IPS-20b (cell line): ENCODE measurements around the gene NR2F1.

Experiments used
- H3K27ac ChIP-seq: one replicate; pipeline ENCODE4 v1.5.1; 2013; ENCODE audit warnings: low read length
- H3K27me3 ChIP-seq: 2 replicates; pipeline ENCODE4 v1.6.1; 2013; ENCODE audit warnings: mild to moderate bottlenecking, low read length, inconsistent platforms; ENCODE audit not compliant: insufficient read depth
- H3K36me3 ChIP-seq: 2 replicates; pipeline ENCODE4 v1.6.1; 2013; ENCODE audit warnings: low read depth, mild to moderate bottlenecking, inconsistent platforms, low read length, moderate library complexity; ENCODE audit not compliant: insufficient read depth
- H3K4me1 ChIP-seq: 2 replicates; pipeline ENCODE4 v1.6.1; 2013; ENCODE audit warnings: mild to moderate bottlenecking, control low read depth, inconsistent platforms, low read length, moderate library complexity; ENCODE audit not compliant: insufficient read depth
- H3K4me3 ChIP-seq: 2 replicates; pipeline ENCODE4 v1.5.1; 2013; ENCODE audit warnings: mild to moderate bottlenecking, low read length, inconsistent platforms
- H3K9ac ChIP-seq: 2 replicates; pipeline ENCODE4 v1.6.1; 2013; ENCODE audit warnings: low read depth, mild to moderate bottlenecking, inconsistent platforms, low read length, moderate library complexity
- H3K9me3 ChIP-seq: 2 replicates; pipeline ENCODE4 v1.6.1; 2013; ENCODE audit warnings: mild to moderate bottlenecking, low read depth, low read length, inconsistent platforms; ENCODE audit not compliant: insufficient read depth

The NR2F1 gene

GRCh38 chr5:93587597-93588351 lies 4.8 kb downstream of the NR2F1 start:
- Histone ChIP-seq H3K4me1 (no peaks in the 10 kb centered on the region), H3K27ac (no peak overlapping the region), H3K36me3 (no peaks in the 10 kb centered on the region), H3K4me3 (peak overlapping the region; percentile 50; the same call in 1 of the 2 replicates), H3K9ac (no peak overlapping the region), H3K27me3 (peaks cover 95% of the 10 kb centered on the region), H3K9me3 (no peaks in the 10 kb centered on the region; the same call in 1 of the 2 replicates)

GRCh38 chr5:93588352-93589151 lies 5.5 kb downstream of the NR2F1 start:
- H3K36me3 ChIP-seq = no peaks in the 10 kb centered on the region
- no peak overlapping the region for H3K9ac ChIP-seq
- no peak overlapping the region for H3K27ac ChIP-seq
- H3K4me1 ChIP-seq = no peaks in the 10 kb centered on the region
- no peaks in the 10 kb centered on the region; the same call in 1 of the 2 replicates for H3K9me3 ChIP-seq
- peaks cover 95% of the 10 kb centered on the region for H3K27me3 ChIP-seq
- peak overlapping the region; percentile 51 for H3K4me3 ChIP-seq

DNA sequence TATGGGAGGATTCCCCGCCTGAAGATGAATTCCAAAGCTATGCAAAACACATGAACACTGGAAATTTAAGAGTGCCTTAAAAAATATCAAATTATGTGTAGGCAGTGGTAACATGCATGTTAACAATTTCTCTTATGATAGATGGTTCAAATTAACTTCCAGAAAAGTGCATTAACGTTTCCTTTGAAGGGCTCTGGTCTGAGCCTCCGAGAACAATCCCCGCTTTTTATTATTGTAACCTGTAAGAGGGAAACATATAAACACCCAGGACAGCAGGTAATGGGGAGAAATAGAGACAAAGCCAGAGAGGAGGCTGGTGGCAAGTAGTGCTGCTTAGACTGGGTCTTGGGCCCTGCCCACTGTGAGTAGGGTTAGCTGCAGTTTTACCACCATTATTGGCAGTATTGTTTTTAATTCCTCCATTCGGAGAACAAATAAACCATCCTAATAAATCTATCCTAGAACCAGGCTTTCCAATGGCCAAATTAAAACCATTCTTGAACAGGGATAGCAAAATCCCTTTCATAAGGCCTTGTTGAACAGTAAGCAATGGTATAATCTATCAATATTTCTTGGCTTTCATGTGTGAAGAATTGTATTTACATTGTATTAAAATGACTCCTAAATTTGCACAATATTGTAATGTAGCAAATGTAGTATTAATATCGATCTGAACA lies 6.3 kb downstream of the NR2F1 start:
- Histone ChIP-seq H3K9ac (no peak overlapping the region), H3K4me3 (peak overlapping the region; percentile 51), H3K9me3 (no peaks in the 10 kb centered on the region; the same call in 1 of the 2 replicates), H3K27ac (no peak overlapping the region), H3K27me3 (peaks cover 95% of the 10 kb centered on the region), H3K36me3 (no peaks in the 10 kb centered on the region), H3K4me1 (no peaks in the 10 kb centered on the region)

GRCh38 chr5:93589829-93590215 lies 6.8 kb downstream of the NR2F1 start:
- Histone ChIP-seq H3K36me3 (no peaks in the 10 kb centered on the region), H3K9me3 (no peaks in the 10 kb centered on the region; the same call in 1 of the 2 replicates), H3K4me1 (no peaks in the 10 kb centered on the region), H3K9ac (no peak overlapping the region), H3K4me3 (no peak overlapping the region), H3K27ac (no peak overlapping the region), H3K27me3 (peaks cover 99% of the 10 kb centered on the region)

GRCh38 chr5:93590493-93590892 lies 7.5 kb downstream of the NR2F1 start:
- H3K4me3 ChIP-seq = no peak overlapping the region
- H3K27me3 ChIP-seq = peaks cover 100% of the 10 kb centered on the region
- no peaks in the 10 kb centered on the region; the same call in 1 of the 2 replicates for H3K9me3 ChIP-seq
- H3K9ac ChIP-seq = no peak overlapping the region
- no peaks in the 10 kb centered on the region; the same call in 1 of the 2 replicates for H3K4me1 ChIP-seq
- no peaks in the 10 kb centered on the region for H3K36me3 ChIP-seq
- no peak overlapping the region for H3K27ac ChIP-seq

DNA sequence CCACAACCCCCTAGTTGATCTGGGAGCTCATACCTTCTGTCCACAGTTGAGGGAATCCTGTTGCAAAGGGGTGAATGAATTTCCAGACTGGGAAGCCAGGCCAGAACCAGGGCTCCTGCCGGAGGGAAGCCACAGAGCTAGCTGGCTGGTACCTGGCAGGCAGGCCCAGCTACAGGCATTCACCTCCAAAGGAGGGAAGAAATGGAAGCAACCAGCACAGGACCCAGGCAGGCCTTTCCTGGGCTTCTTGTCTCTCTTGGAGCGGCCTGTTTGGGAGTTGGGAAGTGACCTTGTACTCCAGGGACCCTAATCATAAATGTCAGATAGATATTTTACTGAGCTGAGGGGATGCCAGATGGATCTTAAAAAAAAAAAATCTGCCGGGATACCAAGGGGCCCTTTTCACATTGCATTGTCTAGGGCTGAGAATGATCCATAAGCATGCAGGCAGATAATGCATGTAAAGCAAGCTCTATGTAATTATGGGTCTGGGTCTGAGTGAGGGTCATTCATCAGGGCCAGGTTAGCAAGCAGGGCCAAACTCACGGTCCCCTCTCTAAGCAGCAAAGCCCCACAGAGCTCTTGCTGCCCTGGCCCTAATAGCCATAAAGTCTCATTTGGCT lies 8.4 kb downstream of the NR2F1 start:
- H3K9me3 ChIP-seq = no peaks in the 10 kb centered on the region; the same call in 1 of the 2 replicates
- H3K4me3 ChIP-seq = no peak overlapping the region
- H3K27ac ChIP-seq = no peak overlapping the region
- H3K4me1 ChIP-seq = no peaks in the 10 kb centered on the region; the same call in 1 of the 2 replicates
- H3K9ac ChIP-seq = no peak overlapping the region
- no peaks in the 10 kb centered on the region for H3K36me3 ChIP-seq
- H3K27me3 ChIP-seq = peaks cover 100% of the 10 kb centered on the region

- Histone ChIP-seq H3K9me3 (peaks cover 6% of the 10 kb centered on the region; the same call in 1 of the 2 replicates), H3K27ac (no peak overlapping the region), H3K4me3 (no peak overlapping the region), H3K27me3 (peaks cover 100% of the 10 kb centered on the region), H3K9ac (no peak overlapping the region), H3K36me3 (no peaks in the 10 kb centered on the region), H3K4me1 (peaks cover 3% of the 10 kb centered on the region; the same call in 1 of the 2 replicates)
Observed at GRCh38 chr5:93592883-93593282, 9.9 kb downstream of the NR2F1 start.

- Histone ChIP-seq H3K4me3 (no peak overlapping the region), H3K9me3 (peaks cover 6% of the 10 kb centered on the region; the same call in 1 of the 2 replicates), H3K36me3 (no peaks in the 10 kb centered on the region), H3K9ac (no peak overlapping the region), H3K4me1 (peaks cover 3% of the 10 kb centered on the region; the same call in 1 of the 2 replicates), H3K27me3 (peaks cover 100% of the 10 kb centered on the region), H3K27ac (no peak overlapping the region)
Observed at GRCh38 chr5:93593476-93594131, 10.6 kb downstream of the NR2F1 start.

- no peak overlapping the region for H3K27ac ChIP-seq
- H3K9ac ChIP-seq = no peak overlapping the region
- no peak overlapping the region for H3K4me3 ChIP-seq
- peaks cover 100% of the 10 kb centered on the region for H3K27me3 ChIP-seq
- peaks cover 6% of the 10 kb centered on the region; the same call in 1 of the 2 replicates for H3K9me3 ChIP-seq
- H3K36me3 ChIP-seq = no peaks in the 10 kb centered on the region
- peaks cover 9% of the 10 kb centered on the region; the same call in 1 of the 2 replicates for H3K4me1 ChIP-seq
Observed at GRCh38 chr5:93594591-93595419, 11.8 kb downstream of the NR2F1 start.

DNA sequence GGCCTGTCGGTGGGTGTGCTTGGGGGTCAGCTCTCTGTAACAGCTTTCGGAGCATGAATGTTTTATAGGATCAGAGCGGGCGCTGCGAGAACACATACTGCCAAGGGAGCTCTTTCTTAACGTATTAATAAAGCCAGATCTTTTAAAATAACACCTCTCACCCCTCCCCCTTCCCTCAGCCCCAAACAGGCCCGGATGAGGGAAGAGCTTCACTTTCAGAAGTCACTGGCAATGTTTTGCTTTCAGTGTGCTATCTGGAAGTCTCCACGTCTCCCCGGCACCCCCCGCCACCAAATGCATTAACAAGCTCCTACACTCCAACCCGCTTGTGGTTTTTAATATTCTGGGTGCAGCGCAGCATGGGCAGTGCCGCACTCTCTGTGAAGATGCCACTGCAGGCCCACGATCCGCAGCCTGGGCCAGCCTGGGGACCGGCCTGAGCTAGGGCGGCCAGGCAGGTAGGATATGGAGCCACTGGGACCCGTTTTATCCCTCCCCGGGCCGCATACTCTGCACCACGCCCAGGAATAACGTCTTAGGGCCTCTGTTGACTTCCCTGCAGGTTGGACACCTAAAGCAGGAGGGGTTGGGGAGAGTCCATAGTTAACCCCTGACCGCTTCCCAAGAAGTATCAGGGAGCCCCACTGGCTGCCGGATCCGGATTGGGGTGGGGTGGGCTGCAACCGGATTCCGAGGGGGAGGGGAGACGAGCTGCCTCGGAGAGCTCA lies 12.6 kb downstream of the NR2F1 start:
- no peaks in the 10 kb centered on the region for H3K36me3 ChIP-seq
- peaks cover 9% of the 10 kb centered on the region; the same call in 1 of the 2 replicates for H3K4me1 ChIP-seq
- H3K27ac ChIP-seq = no peak overlapping the region
- H3K27me3 ChIP-seq = peaks cover 100% of the 10 kb centered on the region
- peaks cover 6% of the 10 kb centered on the region; the same call in 1 of the 2 replicates for H3K9me3 ChIP-seq
- no peak overlapping the region for H3K9ac ChIP-seq
- peak overlapping the region; percentile 15; the same call in 1 of the 2 replicates for H3K4me3 ChIP-seq
